HG03575 (cell line): ENCODE data around the gene LRRC4B.
"Not testable (repeated sequence)": the region's sequence is repeated elsewhere in the genome, so short reads cannot be mapped to it uniquely, and the experiment has no call there.

ENCODE experiments used
- ATAC-seq: cut with Tn5 transposase; IDR thresholded peaks from one replicate; pipeline ENCODE4 v1.9.1; 2021; ENCODE audit not compliant: unreplicated experiment, insufficient number of reproducible peaks, low FRiP score; ENCODE audit errors: extremely low read depth

Gene LRRC4B

GRCh38 chr19:50567882-50568727 is at the start of gene LRRC4B:
LRRC4B (minus strand) TSS chr19:50568435; CDS start chr19:50548838, 19,597 bp downstream.
- no peak for ATAC-seq

GRCh38 chr19:50612504-50613404 is 44.5 kb upstream of the LRRC4B start:
- ATAC-seq, result not testable (repeated sequence)

GRCh38 chr19:50607874-50608785 is 39.9 kb upstream of the LRRC4B start:
- no peak for ATAC-seq

GRCh38 chr19:50607388-50607787 is 39.2 kb upstream of the LRRC4B start:
- ATAC-seq, result no peak

- ATAC-seq, result not testable (repeated sequence)
Measured at GRCh38 chr19:50606059-50606836, 38.0 kb upstream of the LRRC4B start.

- not testable (repeated sequence) for ATAC-seq
Measured at GRCh38 chr19:50604264-50605073, 36.2 kb upstream of the LRRC4B start.

GRCh38 chr19:50602935-50603334 is 34.7 kb upstream of the LRRC4B start:
- ATAC-seq, result no peak

GRCh38 chr19:50602496-50602895 is 34.3 kb upstream of the LRRC4B start:
- ATAC-seq, result no peak

GRCh38 chr19:50602089-50602422 is 33.8 kb upstream of the LRRC4B start:
- no peak for ATAC-seq

- ATAC-seq, result no peak
Measured at GRCh38 chr19:50601407-50602088, 33.3 kb upstream of the LRRC4B start.

GRCh38 chr19:50599427-50599826 is 31.2 kb upstream of the LRRC4B start:
- no peak for ATAC-seq

- no peak for ATAC-seq
Measured at GRCh38 chr19:50590191-50590590, 22.0 kb upstream of the LRRC4B start.

GRCh38 chr19:50581795-50582660 is 13.8 kb upstream of the LRRC4B start:
- ATAC-seq, result not testable (repeated sequence)

- no peak for ATAC-seq
Measured at GRCh38 chr19:50580970-50581634, 12.9 kb upstream of the LRRC4B start.

GRCh38 chr19:50580240-50580639 is 12.0 kb upstream of the LRRC4B start:
- ATAC-seq, result no peak

- not testable (repeated sequence) for ATAC-seq
Measured at GRCh38 chr19:50576769-50577168, 8.5 kb upstream of the LRRC4B start.
